ENCODE data around the gene STRADB.
"Not testable (repeated sequence)": the region's sequence is repeated elsewhere in the genome, so short reads cannot be mapped to it uniquely, and the experiment has no call there.

STRADB gene

GRCh38 chr2:201432038-201432620 is 19.4 kb upstream of the STRADB start:
- DNase-seq, result no peak

DNA sequence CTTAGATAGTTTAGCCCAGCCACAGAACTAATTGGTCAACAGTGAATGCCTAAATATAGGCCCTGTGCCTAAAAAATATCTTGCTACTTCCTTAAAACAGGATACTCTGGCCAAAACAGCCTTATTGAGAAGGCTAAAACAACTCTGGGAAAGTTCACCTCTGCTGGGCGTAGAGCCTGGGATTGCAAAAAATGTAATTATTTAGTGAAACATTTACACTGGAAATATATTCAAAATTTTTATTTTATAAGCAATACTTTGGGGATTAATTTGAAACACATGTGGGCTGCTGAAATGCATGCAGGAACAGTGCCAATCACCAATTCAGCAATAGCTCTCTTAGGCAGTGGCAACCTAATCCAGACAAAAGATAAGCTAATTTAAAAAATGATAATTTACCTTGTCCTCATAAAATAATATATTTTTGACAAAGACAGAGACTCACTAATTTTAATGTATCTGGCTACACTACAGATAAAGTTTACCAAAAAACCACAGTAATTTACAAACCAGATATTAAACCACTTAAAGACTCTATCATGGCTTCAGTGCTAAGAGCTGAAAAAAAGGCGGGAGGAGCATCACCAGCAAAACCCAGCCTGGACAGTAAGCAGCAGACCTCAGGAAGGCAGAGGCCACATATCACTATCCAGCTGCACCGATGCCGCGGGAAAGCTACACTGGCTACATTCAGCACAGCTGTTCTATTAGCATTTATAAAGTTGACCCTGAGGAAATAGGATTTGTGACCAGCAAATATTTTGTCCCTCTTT is 18.7 kb upstream of the STRADB start:
- no peak for DNase-seq

GRCh38 chr2:201433394-201433995 is 18.0 kb upstream of the STRADB start:
- no peak for DNase-seq

DNA sequence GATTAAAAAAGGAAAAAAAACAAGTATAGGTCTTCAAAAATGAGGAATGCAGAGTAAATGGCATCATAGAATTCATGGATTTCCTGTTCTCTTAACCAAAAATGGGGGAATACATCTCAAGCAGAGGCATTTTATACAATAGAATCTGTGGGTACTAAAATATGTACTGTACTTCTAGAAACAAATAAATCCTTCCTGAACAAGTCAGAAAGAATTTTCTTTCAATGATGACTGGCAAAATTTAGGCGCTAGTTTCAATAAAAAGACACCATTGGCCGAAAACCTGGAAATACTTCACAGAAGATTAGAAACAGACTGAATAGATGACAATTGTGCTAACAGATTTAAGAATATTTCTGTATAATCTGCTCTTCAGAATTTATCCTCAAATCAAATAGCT is 15.4 kb upstream of the STRADB start:
- no peak for DNase-seq

- DNase-seq, result not testable (repeated sequence)
Observed at GRCh38 chr2:201439336-201439922, 12.1 kb upstream of the STRADB start.

DNA sequence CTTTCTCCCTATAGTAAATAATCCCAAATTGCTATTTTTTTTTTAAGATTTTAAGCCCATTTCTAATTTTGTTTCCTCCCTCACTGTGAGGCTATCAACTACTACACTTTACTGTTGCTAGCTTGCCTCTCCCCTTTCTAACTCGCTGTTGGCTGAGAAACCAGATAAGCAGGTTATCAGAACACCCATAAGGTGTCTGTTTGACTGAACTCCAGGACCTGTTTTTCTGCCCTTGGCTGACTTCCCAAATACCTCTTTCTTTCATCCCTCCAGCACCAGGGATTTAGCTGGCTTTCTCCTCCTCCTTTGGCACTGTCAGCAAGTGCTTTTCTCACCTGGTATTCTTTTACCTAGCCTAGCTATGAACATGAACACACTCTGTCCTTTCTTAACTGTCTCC is 11.4 kb upstream of the STRADB start:
- DNase-seq, result no peak

DNA sequence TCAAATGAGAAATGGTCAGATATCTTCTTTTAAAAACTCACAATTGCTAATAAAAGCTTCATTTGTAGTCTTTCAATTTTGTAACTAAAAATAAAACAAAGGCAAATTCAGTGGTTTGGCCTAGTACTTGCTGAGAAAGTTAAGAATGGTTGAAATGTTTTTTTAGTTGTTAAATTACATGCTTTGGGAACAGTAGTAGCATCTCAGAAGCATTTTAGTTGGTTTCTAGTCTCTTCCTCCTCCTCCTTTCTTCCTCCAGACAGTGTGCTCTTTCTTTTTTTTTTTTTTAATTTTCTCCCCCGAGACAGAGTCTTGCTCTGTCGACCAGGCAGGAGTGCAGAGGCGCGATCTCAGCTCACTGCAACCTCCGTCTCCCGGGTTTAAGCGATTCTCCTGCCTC is 10.1 kb upstream of the STRADB start:
- DNase-seq, result no peak

DNA sequence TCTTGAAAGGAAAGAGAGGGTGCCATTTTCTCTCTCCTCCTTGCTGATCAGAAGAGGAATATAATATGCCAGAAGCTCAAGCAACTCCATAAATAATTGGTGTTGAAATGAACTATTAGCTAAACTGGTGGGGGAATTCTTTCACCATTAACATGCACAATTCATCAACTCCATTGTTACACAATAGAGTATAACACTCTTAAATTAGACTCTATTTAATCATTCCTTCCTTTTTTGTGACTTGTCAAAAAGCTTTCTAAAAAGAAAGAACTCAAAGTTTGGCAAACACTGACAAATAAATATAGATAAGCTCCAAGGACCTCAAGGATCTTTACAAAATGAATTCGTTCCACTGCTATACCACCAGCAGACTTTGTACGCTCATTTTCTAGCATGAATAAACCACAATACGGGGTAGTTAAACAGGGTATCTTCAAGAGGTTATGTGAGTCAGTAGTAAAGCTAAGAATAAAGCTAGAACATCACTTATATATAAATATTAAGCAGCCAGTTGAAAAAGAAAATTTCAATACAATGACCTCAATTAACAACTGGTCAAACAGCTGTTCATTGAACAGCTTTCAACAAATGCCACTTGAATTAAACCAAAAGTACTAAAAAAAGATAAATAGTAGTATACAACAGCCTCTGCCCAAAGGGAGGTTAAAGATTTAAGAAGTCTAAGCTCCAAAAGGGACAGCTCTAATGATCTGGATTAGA is 6.6 kb upstream of the STRADB start:
- DNase-seq, result no peak

- no peak for DNase-seq
Observed at GRCh38 chr2:201447086-201447485, 4.5 kb upstream of the STRADB start.

- DNase-seq, result no peak
Observed at GRCh38 chr2:201448061-201448460, 3.5 kb upstream of the STRADB start.

DNA sequence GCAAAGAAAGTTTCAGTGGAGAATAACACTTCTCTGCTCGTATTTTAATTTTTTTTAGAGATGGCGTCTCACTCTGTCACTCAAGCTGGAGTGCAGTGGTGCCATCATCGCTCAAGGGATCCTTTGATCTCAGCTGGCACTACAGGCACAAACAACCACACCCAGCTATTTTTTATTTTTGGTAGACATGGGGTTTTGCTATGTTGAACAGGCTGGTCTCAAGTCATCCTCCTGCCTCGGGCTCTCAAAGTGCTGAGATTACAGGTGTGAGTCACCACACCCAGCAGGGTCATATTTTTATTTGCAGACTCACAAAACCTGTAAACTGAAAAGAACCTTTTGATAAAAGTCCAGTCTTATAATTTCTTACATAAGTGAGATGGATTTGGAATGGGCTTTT is 2.8 kb upstream of the STRADB start:
- no peak for DNase-seq

- no peak for DNase-seq
Observed at GRCh38 chr2:201450954-201451291, 617 bp upstream of the STRADB start.

- no peak for DNase-seq
Observed at GRCh38 chr2:201452058-201452921, 750 bp downstream of the STRADB start.

DNA sequence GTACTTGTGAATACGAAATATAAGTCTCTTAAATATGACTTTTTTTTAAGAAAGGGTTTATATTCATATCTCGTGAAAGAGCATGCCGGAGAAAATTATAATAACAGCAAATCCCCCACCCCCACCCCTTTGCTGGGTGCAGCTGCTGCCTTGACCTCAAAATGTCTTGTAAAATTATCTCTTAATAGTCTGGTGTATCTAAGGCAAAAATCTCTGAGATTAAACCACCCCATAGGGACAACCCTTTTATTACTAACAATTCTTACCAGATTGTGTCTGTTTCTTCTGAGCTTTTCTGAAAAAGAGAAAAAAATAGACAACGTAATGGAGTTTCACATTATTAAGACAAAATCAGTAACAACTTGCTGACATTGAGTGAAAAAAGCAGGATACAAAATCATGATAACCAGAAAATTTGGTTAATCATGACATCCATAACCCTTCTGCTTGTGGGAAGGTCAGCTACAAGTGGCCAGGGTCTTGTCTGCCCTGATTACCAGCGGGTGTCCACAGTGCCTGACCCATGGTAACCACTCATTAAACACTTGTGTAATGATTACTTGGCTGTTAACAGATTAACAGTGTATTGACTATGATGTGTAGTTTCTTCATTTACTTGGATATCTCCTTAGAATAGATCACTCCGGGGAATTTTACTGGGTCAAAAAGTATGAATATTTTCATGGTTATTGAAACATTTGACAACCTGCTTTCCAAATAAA is 1.5 kb downstream of the STRADB start:
- DNase-seq, result no peak

- no peak for DNase-seq
Observed at GRCh38 chr2:201458381-201458780, 6.8 kb downstream of the STRADB start.

GRCh38 chr2:201460532-201460931 is 9.0 kb downstream of the STRADB start:
- no peak for DNase-seq

DNA sequence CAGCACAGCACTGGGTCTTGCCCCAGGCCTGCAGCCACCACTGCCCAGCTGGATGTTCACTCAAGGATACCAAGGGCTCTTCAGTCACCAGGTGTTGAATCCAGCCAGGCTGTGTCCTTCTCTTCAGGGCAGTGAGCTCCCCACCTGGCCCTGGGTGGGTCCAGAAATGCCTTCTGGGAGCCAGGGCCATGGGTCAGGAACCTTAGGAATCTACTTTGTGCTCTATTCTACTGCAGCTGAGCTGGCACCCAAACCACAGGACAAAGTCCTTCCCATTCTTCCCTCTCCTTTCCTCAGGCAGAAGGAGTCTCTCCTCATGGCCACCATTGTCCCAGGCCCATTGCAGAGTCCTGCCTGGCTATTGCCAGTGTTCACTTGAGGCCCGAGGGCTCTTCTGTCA is 13.0 kb downstream of the STRADB start:
- no peak for DNase-seq

- DNase-seq, result no peak
Observed at GRCh38 chr2:201465524-201465971, 14.0 kb downstream of the STRADB start.

- no peak for DNase-seq
Observed at GRCh38 chr2:201466050-201466675, 14.6 kb downstream of the STRADB start.

DNA sequence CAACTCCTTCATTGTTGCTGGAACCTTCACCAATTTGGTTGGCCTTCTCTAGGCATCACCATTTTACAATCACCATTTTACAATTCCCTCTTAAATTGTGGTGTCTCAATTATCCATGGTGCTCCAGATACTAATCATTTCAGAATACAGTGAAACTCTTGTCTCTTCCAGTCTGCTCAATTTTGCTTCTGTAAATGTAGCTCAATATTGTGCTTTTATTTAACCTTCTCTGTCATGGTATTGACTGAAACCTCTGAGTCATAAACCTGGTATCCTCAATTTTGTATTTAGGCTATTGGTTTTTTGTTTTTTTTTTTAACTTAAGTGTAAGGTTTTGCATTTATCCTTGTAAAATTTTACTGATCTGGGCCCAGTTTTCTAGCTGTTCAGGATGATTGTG is 16.1 kb downstream of the STRADB start:
- no peak for DNase-seq

All from cerebellar nuclear complex (tissue), 1 donor.